GM11168 (cell line): Measurements from ENCODE around the gene MCTP1.
"Not testable (repeated sequence)": the region's sequence is repeated elsewhere in the genome, so short reads cannot be mapped to it uniquely, and the experiment has no call there.

Experiments used
- in situ Hi-C: fragments of 300-500 bp; cut with MboI; formaldehyde crosslinking; loops from one replicate; pipeline ENCODE4 v1.12.0; 2022; ENCODE audit warnings: low sequenced_read_pairs; ENCODE audit not compliant: unreplicated experiment

MCTP1 gene

DNA sequence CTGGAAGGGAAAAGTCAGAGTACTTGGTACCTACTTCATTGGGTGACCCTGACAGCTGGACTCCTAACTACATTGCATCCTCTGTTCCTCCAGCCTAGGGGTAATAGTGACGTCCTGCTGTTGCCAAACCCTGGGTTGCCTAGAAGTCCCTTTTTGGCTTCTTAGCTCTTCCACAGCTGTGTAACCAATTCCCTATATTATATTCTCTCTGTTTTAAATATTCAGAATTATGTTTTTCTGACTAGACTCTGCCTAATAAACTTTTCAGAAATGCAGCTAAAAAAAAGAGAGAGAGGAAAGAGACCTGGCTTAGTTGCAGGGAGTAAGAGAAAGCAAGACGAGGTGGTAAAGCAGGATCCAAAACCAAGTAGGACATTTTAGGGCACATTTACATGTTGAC is 28.4 kb downstream of the MCTP1 start:
- in situ Hi-C loops: no loop called here

DNA sequence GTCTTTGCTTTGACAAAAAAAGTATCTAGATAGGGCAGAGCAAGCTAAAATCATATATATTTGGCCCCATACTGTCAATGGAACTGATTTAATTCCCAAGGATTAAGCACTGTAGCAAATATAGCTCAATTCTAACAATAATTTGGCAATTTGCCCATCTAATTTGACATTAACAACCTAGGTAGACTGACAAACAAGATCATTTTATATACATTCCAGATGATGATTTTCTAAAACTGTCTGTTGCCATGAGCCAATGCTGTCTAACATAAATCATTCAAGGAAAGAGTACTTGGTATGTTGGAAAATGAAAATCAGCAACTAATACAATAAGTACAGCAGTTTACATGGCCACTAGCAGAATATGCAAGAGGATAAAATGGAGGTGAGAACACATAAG is 32.1 kb downstream of the MCTP1 start:
- in situ Hi-C loops: no loop called here

DNA sequence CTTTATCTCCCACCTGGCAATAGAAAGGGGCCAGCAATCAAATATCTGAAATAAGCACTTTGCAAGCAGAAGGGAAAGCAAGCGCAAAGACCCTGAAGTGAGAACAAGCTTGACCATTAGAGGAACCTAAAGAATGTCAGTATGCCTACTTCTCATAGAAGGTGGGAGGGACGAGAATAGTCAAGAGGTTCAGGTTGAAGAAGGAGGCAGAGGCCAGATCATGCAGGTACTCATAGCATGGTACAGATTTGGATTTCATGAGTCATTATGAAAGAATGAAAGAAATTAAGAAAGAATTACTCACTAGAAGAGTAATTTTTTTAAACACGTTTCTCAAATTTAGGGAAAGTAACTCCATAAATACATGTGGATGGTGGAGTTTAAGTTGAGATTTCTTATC is 33.7 kb downstream of the MCTP1 start:
- in situ Hi-C loops: no loop called here

DNA sequence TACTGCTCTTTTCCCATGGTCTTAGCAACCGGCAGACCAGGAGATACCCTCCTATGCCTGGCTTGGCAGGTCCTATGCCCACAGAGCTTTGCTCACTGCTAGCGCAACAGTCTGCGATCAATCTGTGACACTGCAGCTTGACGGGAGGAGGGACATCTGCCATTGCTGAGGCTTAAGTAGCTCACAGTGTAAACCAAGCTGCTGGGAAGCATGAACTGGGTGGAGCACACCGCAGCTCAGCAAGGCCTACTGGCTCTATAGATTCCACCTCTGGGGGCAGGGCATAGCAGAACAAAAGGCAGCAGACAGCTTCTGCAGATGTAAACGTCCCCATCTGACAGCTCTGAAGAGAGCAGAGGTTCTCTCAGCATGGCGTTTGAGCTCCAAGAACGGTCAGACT is 40.4 kb downstream of the MCTP1 start:
- in situ Hi-C loops: loop anchor here (10.0 kb wide), 1 partner anchor 270 kb away; no protein-coding TSS in a partner anchor

DNA sequence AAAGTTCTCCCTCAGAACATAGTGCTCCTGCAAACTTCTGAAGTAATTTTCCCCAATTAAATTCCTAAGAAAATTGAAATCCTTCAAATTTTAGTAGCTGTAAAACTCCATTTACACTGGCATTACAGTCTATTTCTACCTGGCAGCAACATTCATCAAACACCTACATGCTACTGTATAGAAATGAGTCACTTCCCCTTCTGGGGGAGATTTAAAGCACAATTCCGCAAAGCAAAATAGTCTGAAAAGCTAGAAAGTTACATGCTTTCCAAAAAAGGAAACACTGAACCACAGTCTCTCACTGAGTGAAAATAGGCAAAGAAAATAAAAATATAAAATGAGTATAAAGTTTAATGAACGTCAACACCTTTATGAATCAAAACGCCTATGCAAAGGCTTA is 43.3 kb downstream of the MCTP1 start:
- in situ Hi-C loops: loop anchor here (10.0 kb wide), 1 partner anchor 267 kb away; no protein-coding TSS in a partner anchor

DNA sequence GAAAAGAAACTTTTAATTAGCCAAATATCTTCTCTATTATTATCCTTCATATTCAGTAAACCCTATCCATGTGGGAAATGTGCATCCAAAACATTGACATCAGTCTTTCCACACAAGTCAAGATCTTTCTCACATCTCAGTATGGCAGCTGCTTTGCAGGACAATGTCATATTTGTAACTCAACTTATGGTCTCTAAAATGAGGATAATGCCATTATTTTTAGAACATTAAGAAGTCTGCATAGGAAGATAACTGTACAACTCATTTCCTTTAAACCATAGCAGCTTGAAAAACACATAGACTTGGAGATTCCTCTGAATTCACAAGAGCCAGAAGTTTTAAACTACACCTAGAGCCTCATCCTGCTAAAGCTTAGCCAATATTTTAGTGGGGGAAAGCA is 43.7 kb downstream of the MCTP1 start:
- in situ Hi-C loops: loop anchor here (10.0 kb wide), 1 partner anchor 266 kb away; no protein-coding TSS in a partner anchor

DNA sequence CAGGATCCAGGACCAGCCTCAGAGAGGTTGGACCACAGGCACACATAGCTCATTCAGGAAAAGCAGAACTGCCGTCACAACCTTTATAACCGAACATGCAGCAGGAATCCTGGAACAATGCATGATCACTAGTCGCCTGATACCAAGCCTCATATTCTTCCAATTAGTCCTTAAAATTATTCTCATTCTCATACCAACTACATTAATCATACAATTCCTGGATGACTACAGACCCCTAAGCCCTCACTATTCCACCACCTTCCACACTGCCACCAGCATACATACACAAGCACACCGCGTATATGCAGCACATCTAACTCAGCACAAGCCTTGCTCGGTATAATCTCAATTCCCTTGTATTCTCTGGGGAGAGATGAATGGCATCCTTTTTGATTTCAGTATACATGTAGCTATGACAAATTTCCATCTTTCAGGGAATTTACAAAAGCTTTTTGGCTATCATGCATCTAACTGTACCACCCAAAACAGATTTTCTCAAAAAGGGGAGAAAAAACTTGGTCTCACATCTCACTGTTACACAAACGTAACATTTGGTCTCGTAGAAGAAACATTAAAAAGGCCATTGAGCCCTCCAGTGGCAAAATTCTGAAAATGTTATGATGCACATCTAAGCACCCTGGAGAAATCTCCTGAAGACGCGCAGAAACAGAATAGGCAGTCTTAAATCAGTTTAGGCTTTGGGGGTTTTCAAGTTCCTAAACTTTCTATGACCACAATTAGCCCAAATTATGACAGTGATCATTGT is 46.2 kb downstream of the MCTP1 start:
- in situ Hi-C loops: no loop called here

DNA sequence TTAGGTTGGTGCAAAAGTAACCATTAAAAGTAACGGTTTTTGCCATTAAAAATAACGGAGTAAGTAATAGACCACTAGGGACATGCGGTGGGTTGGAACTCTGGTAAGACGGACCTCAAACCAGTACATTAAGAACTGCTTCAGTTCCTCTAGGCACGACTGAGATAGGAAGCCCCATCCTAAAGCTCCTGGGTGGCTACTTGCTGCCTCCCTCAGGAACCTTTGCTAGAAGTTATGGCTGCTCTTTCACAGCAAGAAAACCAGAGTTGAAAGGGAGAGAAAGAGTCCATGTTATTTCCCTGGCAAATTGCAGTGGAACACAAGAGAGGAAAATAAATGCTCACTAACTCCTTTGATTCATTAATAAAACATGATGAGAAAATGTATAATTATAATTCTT is 47.6 kb downstream of the MCTP1 start:
- in situ Hi-C loops: no loop called here

DNA sequence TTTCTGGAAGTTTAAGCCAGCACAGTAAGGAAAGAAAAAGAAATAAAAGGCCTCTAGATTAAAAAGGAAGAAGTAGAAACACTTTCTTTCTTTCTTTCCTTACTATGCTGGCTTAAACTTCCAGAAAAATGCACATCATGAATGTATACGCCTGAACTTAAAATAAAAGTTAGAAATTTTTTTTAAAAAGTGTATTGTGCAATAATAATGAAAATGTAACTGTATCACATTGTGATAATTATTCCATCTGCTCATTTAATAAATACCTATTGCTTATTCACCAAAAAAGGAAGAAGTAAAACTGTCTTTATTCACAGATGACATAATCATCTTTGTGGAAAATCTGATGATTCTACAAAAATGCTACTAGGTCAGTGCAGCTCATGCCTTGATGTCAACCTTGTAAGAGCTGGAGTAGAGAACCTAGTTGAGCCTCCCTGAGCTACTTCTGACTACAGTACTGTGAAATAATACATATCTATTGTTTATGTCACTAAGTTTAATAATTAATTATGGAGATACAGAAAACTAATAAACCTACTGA is 49.4 kb downstream of the MCTP1 start:
- in situ Hi-C loops: no loop called here

DNA sequence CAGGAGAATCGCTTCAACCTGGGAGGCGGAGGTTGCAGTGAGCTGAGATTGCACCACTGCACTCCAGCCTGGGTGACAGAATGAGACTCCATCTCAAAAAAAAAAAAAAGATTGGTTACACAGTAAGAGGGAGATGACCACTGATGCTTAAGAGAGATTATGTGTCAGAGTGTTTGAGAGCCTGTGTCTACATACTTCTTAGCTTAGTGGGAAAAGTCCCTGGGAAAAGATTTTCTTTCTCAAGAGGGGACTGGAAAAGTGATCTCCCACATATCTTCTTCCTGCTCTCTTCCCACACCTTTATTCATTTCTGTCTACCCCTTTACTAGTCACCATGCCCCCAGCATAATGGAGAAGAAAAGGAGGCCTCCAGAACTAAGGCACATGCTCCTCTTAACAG is 55.2 kb downstream of the MCTP1 start:
- in situ Hi-C loops: no loop called here

DNA sequence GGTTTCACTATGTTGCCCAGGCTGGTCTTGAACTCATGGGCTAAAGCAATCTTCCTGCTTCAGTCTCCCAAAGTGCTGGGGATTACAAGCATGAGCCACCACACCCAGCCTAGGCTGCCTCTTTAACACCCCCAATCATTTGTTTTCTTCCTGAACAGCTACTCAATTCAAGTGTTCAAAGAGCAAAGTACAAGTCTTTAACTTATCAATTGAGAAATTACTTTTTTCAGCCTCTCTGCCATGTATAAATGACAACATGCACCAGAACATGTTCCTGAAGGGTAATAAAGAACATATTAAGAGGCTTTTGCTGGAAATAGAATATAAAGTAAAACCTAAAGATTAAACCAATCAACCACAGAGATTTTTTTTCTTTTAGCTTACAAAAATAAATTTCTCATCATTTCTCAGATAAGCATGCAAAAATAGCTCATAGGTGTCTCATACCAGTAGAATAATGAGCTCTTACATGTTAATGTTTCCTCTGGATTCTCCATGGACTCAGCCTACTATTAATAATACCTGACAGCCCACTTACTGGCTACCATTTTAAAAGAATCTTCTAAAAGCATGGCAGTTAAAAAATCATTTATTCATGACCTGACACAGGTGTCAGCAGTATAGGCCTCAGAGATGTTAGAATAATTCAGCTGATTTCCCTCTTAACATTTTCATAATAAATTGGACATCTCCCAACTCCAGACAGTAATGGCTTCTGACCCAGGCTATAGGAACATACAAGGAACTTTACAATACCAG is 60.0 kb downstream of the MCTP1 start:
- in situ Hi-C loops: no loop called here

DNA sequence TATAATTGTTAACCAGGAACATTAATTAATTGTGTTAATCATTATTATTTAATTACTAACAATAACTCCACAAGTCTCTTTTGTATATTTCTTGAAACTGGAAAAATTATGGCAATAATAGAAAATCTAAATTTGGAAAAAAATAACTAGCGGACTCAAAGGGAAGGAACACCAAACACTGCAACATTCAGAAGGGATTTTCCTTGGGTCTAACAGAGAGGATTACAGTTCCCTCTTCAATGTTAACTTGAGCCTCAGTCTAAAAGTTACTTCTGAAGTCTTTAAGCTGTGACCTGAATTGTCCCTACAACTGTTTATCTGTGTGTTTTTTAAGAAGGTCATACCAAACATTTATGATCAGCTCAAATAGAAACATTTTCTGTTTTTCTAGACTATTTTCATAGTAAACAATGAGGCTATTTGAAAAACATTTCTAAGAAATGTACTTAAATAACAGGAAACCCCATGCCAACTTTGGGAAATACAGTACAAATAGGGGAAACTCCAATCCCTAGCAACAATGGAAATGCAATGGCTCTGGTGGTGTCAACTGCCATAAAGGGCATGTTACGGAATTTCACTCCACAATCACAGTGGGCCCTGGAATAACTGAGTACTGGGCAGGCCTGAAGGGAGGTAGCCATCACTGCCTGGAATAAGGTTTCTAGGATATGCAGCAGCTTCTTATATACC is 61.2 kb downstream of the MCTP1 start:
- in situ Hi-C loops: no loop called here

DNA sequence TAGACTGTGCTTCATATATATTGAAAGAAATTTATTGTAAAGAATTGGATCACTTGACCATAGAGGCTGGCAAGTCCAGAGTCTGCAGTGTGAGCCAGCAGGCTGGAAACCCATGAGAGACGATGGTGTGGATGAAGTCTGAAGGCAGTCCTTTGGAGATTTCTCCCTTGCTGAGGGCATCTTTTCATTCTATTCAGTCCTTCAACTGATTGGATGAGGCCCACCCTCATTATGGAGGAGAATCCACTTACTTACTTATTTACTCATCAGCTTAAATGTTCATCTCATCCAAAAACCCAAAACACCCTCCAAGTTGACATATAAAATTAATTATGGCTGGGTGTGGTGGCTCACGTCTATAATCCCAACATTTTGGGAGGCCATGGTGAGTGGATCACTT is 62.1 kb downstream of the MCTP1 start:
- in situ Hi-C loops: no loop called here

DNA sequence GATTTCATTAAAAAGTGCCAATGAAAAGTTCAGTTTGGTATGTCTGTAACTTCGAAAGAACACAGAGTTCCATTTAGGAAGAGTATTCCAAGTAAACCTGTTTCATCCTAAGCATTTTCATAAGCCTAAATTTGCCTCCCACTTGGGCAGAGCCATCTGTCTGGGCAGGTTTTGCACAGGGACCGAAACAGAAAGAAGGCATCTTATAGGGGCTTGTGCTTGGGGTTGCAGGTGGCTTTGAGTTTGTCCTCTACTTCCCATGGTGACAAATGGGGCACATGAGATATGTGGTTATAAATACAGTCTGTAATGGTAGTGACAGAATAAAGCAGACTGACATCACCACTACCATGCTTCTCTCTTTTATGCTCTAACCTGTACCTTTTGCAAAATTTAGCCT is 63.7 kb downstream of the MCTP1 start:
- in situ Hi-C loops: no loop called here

DNA sequence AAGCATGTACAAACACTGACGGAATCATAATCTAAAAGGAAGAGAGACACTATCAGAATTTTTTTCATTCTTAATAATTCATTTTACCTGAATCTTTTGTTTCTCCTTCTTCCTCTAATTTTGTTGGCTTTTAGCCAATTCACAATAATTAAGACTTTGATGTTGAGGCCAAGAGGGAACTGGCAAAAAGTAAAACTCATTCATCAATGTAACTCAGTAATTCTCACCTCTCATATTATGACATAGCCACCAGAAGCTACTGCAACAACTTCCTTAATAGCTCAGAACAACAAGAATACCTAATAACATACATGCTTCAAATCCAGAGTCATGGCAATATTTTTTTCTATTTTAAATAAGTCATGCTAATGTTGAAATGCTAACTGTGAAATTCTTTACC is 64.5 kb downstream of the MCTP1 start:
- in situ Hi-C loops: no loop called here

DNA sequence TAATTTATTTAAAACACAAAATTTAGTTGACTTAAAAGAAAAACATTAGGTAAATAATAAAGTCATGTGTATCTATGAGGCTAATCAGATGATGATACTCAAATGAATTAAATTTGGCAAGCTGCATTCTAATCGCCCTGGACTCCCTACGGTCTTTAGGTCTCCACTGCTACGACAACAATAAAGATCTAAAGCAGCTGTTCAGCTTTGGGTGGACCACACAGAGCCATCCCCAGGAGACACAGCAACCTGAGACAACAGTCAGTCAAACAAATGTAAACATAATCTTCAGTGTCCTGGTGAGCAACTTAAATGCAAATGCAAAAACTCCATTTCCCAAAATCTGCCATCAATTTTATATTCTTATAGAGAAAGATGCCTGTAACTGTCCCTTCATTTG is 65.5 kb downstream of the MCTP1 start:
- in situ Hi-C loops: no loop called here

DNA sequence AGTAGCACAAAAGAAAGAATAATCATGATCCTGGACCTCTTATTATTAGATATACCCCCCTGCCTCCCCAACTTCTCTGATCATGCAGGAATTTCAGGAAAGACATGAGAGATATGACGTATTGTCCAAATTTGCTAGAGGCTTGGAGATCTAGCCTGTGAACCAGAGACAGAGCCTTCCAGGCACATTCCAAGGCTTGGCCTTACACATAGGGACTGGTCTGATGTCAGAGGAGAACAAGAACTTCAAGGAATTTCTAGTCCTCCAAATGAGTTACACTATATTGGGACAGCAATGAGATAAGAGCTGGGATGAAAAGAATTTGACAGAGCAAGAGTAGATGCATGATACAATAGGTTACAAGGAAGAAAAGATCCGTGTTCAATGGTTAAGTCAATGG is 67.0 kb downstream of the MCTP1 start:
- in situ Hi-C loops: no loop called here

DNA sequence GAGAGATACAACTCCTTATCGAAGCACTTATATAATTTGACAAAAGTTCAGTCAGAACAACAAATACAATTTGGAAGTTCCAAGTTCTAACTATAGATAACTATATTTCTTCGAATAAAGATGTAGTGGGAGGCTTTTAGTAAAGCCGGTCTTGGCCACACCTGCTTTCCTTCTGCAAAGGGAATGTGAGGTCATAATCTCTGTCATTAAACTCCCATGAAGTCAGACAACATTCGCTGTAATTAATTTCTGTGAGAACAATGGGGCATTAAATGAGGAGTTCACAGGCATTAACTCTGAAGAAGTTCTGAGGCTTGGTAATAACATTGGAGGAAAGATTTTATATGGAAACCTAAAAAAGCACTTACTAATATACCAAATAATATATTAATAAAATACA is 67.5 kb downstream of the MCTP1 start:
- in situ Hi-C loops: no loop called here

DNA sequence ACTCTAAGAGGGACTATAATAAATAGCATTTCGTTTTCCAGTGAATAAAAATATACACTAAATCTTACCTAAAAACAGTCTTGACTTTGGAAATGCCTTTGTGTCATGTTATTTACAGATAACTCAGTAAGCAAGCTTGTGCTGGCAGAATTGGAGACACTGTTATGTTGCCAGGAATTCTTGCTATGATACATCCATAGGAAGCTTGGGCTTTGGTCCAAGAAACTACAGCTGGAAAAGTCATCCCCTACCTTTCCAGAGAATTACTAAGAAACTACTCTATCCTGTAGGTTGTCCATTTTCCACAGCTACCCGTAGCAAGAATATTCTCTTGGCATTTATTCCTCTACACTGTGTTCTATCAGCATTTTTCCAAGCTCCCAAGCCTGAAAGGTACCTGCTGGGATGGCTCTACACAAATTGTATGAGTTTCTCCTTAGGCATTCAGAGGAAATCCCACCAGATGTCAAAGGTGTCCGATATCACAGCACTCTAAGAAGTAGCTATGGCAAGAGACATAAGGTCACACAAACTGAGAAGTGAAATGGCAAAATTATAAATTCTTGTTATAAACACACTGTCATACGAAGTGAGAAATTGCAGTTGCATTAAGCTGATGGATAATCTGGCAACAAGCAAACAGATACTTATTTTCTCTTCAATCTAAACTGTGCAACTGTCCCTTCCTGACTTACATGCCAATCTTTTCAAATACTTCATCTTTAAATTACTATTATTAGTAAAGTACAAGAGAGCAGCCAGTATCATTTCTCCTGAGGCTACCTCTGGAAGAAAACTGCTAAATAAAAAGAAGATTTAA is 68.5 kb downstream of the MCTP1 start:
- in situ Hi-C loops: no loop called here

DNA sequence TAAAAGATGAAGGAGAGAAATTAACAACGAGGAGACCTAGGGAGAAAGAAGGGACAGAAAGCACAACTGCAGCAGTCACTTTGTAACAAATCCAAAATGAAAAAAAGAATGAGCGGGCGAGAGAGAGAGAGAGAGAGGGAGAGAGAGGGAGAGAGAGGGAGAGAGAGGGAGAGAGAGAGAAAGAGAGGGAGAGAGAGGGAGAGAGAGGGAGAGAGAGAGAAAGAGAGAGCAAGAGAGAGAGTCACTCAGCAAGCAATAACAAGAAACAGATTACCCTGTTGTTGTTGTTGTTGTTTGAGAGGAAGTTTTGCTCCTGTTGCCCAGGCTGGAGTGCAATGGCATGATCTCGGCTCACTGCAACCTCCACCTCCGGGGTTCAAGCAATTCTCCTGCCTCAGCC is 77.1 kb downstream of the MCTP1 start:
- in situ Hi-C loops: not testable (repeated sequence)
